ENCODE data around the gene ITSN1.

ITSN1 gene

DNA sequence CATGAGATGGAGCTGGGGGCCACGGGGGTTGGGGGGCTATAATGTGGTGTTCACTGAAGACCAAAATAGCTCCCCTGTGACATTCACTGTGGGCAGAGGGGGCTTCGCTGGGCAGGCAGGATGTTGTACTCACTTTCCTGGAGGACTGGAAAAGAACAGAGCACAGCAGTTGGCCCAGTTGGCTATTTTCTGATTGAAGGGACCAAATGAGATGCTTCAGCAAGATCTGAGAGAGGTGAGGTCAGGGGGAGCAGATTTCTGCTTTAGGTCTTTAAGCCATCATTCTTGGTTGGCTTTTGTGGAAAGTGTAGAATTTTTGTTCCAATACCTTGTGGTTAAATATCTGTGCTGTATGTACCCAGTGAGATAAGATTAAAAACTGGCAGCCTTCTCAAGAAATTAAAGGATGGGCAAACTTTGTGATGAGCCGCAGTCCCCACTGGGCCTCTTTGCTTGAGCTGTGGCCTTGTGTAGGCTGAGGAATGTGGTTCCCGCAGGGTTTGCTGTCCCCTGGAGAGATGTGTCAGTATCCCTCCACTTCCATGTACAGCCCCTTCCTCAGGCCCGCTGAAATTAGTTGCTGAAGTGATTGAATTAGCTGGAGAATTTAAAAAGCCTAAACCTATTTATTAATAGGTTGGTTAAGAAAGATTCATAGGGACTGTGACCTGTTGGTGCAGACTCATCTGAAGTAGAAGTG, 192.7 kb downstream of the ITSN1 start:
- DNase-seq (ENCODE audit: low read depth in 2 of 3, low spot score in 2 of 3) = no peak

- DNase-seq (ENCODE audit: low read depth in 2 of 3, low spot score in 2 of 3) = no peak
These were observed 193.6 kb downstream of the ITSN1 start for GRCh38 chr21:33835920-33836319.

- no peak for DNase-seq (ENCODE audit: low read depth in 2 of 3, low spot score in 2 of 3)
These were observed 194.1 kb downstream of the ITSN1 start for GRCh38 chr21:33836408-33836807.

GRCh38 chr21:33839167-33839716, 196.9 kb downstream of the ITSN1 start:
- DNase-seq (ENCODE audit: low read depth in 2 of 3, low spot score in 2 of 3) = no peak

DNA sequence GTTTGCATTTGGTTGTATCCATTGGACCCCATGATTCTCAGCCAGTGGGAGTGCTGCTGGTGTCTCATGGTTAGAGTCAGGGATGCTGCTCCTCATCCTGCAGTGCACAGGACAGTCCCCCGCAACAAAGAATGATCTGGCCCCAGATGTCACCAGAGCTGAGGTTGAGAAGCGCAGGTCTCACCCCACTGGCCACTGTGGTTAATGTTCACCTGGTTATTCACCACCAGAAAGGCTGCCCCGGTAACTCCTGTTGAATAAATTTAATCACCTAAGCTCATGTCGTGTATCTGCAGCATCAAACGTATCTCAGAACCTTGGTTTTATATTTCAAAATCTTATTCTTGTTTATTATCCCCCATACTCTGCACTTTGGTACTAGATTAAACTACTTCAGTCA, 197.5 kb downstream of the ITSN1 start:
- no peak for DNase-seq (ENCODE audit: low read depth in 2 of 3, low spot score in 2 of 3)

GRCh38 chr21:33840771-33841170, 198.5 kb downstream of the ITSN1 start:
- DNase-seq (ENCODE audit: low read depth in 2 of 3, low spot score in 2 of 3) = no peak

GRCh38 chr21:33841561-33841960, 199.3 kb downstream of the ITSN1 start:
- no peak for DNase-seq (ENCODE audit: low read depth in 2 of 3, low spot score in 2 of 3)

DNA sequence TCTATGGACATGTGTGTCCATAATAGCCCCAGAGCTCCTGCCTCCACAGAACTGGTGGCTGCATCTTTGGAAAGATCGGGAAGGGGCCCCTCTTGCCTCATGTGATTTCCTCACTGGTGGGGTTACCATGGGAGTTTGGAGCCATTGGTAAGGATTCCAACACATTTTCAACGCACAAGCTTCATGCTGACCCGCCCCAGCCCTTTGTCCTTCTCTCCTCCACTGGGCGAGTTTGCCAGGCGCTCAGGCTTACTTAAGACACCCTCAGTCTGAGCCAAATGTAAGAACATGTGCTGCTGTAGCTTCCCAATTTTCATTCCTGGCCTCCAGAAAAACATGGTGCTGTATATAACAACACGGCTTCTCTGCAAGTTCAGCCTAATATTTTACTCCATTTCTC, 200.9 kb downstream of the ITSN1 start:
- DNase-seq (ENCODE audit: low read depth in 2 of 3, low spot score in 2 of 3) = no peak

DNA sequence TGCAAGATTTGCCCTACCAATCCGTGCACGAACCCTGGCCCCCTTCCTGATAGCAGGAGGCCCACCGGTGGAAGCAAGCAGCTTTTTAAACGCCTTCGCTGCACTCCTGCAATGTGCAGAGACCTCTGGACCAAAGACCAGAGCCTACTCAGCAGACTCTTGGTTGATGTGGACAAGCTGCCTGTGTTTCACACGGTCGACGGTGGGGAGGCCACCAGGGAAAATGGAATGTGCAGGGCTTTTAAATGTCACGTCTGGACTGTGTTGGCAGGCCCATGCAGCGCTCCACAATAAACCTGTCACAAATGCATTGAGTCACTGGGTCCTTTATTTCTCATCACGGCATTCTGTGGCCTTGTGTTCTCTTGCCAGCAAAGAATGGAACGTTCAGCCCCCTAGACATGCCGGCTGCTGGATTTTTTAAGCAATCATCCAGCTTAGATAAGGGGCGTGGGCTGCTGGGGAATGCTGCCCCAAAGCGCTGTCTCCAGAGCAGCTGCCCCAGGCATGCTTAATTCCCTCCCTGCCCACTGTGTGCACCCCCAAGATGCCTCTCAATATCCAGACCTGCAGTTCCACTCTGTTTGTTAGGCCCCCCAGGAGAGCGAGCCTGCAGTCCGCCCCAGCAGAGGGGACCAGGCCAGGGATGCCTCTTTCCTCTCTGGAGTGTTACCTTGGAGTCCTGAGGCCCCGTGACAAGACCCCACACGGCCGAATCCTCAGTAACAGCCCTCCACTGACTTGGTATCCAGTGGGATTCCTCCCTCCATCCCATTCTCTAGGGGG, 202.0 kb downstream of the ITSN1 start:
- no peak for DNase-seq (ENCODE audit: low read depth in 2 of 3, low spot score in 2 of 3)

DNA sequence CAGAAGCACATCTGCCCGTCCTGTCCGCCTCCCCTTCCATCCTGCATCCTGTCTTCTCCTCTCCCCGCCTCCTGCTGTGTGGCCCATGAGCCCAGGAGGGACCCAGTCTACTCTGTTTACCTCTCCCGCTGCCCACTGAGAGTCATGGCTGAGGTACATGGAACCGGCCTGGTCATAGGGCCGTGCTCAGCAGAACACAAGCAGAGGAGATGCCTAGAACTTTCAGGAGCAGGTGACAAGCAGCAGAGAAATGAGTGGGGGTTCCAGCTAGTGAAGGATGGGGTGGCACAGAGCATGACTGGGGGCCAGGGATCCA, 202.5 kb downstream of the ITSN1 start:
- DNase-seq (ENCODE audit: low read depth in 2 of 3, low spot score in 2 of 3) = no peak

DNA sequence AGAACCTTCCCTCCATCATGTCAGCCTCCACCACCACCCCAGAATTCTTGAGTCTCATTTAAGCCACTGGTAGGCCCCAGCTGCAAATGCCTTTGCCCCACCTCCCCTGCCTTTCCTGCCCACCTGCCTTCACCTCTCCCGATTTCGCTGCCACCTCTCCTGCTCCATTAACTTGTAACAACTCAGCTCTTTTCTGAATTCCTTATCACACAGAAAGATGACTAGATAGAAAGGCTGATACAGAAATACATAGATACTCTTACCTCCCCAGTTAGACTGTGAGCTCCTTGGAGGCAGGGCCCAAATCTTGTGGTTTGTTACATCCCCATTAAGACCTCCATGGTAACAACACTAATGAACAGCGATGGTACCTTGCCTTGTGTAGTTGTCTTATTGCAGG, 203.8 kb downstream of the ITSN1 start:
- no peak for DNase-seq (ENCODE audit: low read depth in 2 of 3, low spot score in 2 of 3)

- no peak for DNase-seq (ENCODE audit: low read depth in 2 of 3, low spot score in 2 of 3)
These were observed 205.4 kb downstream of the ITSN1 start for GRCh38 chr21:33847588-33848248.

DNA sequence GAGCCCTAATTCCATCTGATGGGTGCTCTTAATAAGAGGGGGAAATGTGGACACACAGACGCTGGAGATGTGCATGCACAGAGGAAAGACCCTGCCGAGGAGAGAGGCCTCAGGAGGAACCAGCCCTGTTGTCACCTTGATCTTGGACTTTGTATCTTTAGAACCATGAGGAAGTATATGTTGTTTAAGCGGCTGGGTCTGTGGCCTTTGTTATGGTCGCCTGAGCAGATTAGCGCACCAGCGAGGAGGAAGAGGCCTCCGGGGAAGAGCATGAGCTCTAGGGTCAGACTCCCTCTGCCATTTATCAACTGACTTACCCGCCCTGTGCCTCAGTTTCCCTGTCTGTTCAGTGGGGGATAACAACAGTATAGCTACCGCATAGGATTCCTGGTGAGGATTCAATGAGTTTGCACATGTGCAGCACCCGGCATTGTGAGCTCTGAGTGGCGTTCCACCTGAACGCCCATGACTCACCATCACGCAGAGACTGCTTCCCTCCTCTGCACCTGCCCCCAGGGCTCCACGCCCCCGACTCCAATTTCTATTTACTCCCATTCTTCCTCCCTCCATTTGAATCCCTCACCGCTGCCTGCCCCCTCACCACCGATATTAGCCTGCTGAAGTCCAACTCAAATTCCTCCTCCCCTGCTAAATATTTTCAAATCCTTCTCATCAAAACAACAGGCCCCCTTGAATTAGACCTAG, 206.1 kb downstream of the ITSN1 start:
- no peak for DNase-seq (ENCODE audit: low read depth in 2 of 3, low spot score in 2 of 3)

GRCh38 chr21:33849834-33850233, 207.5 kb downstream of the ITSN1 start:
- no peak for DNase-seq (ENCODE audit: low read depth in 2 of 3, low spot score in 2 of 3)

GRCh38 chr21:33850401-33850800, 208.1 kb downstream of the ITSN1 start:
- DNase-seq (ENCODE audit: low read depth in 2 of 3, low spot score in 2 of 3) = no peak

DNA sequence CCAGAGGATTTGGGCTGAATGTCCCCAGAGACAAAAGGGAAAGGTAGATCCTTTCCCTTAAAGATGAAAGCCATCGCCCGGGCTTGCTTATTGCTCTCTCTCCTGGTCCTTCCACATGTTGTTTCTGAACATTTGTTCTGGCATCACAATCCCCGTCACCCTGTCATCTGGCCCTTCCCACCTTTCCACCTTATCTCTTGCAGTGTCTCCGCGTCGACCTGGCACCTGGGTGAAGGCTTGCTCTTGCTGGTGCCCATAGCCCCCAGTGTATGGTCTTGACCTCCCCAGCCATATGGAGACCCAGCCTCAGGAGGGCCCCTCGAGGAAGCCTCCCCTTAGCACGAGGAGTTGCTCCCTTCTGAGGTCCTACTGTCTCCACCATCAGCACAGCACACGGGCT, 208.7 kb downstream of the ITSN1 start:
- DNase-seq (ENCODE audit: low read depth in 2 of 3, low spot score in 2 of 3) = no peak

DNA sequence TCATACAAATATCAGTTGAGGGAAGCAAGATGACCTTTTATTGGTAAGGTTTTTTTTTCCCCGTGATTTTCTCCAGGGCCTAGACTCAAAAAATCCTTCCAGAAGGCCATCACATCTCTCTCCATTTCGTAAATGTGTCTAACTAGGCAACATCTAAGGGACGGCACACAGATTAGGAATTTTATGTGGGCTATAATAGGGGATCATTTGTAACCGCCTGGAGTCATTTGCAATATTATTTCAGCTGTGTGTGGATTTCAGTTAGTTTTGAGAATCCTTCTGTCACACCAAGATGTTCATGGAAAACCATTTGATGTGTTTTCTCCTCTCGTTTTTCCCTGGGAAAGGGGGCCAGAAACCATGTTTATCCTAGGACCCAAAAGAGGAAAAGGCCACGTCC, 210.2 kb downstream of the ITSN1 start:
- DNase-seq (ENCODE audit: low read depth in 2 of 3, low spot score in 2 of 3) = no peak

- DNase-seq (ENCODE audit: low read depth in 2 of 3, low spot score in 2 of 3) = no peak
These were observed 212.3 kb downstream of the ITSN1 start for GRCh38 chr21:33854604-33855003.

- no peak for DNase-seq (ENCODE audit: low read depth in 2 of 3, low spot score in 2 of 3)
These were observed 212.9 kb downstream of the ITSN1 start for GRCh38 chr21:33855190-33855589.

- no peak for DNase-seq (ENCODE audit: low read depth in 2 of 3, low spot score in 2 of 3)
These were observed 214.7 kb downstream of the ITSN1 start for GRCh38 chr21:33856893-33857527.

Measured in activated CD8-positive, alpha-beta memory T cell treated with anti-CD3 and anti-CD28 coated beads for 48 hours (primary cell).